Pulmonary artery endothelial cell (primary cell): ENCODE results near the gene SCT. TPM values are rescaled to one million over a fixed set of nuclear protein-coding genes. Genes with fewer than 3 reads are reported as not detected.
"Not testable (repeated sequence)": the region's sequence is repeated elsewhere in the genome, so short reads cannot be mapped to it uniquely, and the experiment has no call there.

Experiments
- DNase-seq: peaks from one replicate; pipeline ENCODE4 v3.0.0-alpha.2; 2011; ENCODE audit warnings: low read depth, low spot score
- total RNA-seq: library from RNA; depleted of rRNA; stranded (reverse); fragments of >200 nt; gene quantifications from 2 replicates; pipeline ENCODE4 v1.2.3, GENCODE V29; 2014

The SCT gene, protein sequence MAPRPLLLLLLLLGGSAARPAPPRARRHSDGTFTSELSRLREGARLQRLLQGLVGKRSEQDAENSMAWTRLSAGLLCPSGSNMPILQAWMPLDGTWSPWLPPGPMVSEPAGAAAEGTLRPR
- not detected in 2 replicates for total RNA-seq

DNA sequence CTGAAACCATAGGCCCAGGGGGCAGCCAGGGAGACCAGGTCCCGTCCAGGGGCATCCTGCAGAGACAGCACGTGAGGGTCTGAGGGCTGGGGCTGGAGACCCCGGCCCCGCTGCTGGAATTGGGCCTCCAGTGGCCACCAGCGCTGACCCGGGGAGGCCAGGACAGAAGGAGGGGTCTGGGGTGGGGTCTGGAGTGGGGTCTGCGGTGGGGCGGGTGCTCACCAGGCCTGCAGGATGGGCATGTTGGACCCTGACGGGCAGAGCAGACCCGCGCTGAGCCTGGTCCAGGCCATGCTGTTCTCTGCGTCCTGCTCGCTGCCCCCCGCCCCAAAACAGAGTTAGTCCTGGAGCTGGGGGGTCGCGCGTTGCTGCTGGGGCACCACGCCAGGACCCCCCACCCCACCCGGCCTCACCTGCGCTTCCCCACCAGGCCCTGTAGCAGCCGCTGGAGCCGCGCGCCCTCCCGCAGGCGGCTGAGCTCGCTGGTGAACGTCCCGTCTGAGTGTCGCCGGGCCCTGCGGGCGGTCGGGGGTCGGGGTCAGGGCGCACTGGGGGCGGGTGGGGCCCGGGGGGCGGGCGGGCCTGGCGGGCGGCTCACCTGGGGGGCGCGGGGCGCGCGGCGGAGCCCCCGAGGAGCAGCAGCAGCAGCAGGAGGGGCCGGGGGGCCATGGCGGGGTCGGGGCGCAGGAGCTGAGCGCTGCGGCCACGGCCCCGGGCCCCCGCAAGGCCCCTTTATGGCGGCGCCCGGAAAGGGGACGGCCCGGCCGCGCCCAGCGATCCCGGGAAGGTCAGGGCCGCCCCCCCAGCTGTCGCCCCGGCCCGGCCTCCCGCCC is at the start of gene SCT:
SCT (minus strand) TSS at position 707 of the 833 bp plus-strand sequence; CDS start at position 669, 38 bp downstream.
- no peak for DNase-seq

DNA sequence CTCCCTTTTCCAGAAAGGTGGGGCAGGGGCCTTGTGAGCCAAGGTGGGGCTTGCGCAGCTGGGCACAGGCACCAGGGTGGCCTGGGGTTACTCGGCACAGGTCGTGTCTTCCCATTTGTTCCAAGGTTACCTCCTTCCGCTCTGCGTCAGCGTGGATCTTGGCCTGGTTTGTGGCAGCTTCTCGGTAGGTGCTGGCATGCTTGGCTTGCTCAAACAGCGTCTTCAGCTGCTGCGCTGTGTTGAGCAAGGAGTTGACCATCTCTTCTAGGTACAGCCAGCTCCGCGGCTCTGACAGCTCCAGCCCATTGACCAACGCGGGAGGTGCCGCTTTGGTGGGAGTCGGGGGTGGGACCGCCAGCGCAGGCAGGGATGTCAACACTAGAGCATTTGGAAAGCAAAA is 47.4 kb upstream of the SCT start:
- DNase-seq, result no peak

DNA sequence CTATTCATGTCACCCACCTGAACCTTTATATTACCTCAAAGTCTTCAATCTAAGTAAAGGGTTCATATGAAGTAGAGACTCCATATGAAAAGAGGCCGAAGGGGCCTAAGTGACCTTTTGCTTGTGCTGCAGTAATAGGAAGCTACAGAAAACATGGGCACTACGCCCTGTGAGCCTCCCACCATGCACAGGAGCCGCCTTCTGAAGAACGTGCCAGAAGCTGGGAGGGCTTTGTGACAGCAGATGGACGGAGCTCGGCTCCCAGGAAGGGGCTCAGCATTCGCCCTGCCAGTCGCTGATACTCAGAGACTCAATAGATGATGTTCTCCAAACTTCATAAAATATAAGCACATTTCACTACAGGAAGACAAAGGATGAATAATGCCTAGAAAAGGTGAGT is 46.9 kb upstream of the SCT start:
- no peak for DNase-seq

DNA sequence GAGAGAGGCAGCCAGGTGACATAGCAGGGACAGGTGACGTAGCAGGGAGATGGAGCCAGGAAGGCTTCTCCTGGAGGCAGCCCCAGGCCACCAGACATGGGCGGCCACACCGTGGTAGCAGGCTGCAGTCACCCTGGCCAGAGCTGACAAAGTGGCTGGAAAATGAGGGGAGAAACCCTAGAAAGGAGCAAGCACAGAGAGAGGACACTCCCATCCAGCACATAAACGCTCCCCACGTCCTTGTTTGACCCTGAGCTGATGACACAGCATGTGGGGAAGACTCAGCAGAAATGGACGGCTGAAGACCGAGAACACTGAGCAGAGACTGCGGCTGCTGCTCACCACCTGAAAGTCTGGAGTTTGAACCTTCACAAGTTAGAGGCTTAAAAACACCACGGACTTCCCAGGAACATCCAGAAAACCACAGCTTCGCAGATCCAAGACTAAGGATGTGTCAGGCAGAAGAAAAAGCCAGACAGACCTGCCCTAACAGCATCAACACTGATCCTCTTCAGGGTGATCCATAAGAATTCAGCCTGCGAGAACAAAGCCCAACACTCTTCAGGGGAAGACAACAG is 38.8 kb upstream of the SCT start:
- DNase-seq, result no peak

DNA sequence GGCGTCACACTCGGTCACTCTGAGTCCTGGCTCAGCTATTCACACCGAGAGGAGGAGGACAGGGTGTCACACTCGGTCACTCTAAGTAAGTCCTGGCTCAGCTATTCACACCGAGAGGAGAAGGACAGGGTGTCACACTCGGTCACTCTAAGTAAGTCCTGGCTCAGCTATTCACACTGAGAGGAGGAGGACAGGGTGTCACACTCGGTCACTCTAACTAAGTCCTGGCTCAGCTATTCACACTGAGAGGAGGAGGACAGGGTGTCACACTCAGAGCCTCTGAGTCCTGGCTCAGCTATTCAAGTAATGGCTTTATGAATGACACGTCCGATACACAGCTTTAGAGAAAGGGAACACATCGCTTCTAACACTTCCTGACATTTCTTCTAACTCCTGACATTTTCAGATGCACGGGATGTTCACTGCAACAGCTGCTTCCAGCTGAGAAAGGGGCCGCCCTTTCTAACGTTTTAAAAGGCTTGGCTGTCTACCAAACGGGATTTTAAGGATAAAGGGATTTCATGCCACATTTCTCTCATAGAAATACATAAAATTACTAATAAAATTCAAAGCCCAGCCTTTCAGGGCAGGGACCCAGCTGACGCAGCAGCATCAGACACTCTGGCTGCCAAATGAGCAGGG is 38.2 kb upstream of the SCT start:
- no peak for DNase-seq

DNA sequence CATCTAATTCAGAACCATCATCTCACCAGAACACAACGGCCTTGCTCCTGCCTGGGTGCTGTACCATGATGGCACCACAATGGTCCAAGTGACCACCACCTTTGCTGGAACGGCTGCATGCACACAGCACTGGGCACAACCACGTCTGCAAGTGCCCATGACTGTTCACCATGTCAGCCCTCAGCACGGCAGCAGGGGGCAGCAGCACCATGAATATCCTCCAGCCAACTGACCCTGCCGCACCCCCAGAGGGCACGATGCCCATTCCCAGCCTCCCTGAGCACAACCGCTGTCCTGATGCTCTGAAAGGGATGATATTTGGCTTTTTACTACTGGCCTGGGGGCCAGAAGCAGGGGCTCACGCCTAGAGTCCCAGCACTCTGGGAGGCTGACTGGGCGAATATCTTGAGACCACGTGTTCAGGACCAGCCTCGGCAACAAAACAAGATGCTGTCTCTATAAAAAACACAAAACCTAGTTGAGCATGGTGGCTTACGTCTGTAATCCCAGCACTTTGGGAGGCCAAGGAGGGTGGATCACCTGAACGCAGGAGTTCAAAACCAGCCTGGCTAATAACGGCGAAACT is 35.8 kb upstream of the SCT start:
- DNase-seq, result peak; percentile 27

DNA sequence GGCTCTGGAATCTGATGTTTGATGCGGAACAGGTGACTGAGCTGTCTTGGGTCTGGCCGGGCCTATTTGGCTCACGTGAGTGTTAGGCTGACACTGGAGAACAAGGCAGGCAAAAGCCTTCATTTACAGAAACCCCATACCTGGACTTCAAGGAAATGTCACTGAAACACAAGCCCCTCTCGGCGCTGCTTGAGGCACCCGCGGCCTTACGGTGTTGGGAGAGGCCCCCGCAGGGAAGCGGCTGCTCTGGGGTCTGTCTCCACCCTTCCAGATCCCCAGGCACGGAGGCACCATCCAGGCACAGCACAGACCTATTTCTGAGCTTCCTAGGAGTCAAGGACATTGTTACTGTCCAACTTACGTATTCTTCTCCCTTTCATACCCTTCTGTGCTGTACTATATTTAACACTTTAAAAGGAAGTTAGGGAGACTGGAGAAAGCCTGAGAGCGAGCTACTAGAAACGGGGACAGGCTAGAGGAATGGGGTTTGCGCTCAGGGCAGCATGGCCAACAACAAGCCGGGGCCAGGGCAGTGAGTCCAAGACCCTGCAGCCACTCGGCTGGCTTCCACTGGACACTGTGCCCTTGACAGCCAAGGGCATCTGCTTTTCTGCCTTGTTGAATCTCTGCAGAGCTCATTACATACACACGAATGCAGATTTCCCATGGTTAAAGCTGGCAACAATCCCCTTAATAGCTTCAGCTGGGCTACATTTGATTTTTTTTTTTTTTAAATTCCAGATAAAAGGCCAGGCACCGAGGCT is 33.9 kb upstream of the SCT start:
- DNase-seq, result no peak

DNA sequence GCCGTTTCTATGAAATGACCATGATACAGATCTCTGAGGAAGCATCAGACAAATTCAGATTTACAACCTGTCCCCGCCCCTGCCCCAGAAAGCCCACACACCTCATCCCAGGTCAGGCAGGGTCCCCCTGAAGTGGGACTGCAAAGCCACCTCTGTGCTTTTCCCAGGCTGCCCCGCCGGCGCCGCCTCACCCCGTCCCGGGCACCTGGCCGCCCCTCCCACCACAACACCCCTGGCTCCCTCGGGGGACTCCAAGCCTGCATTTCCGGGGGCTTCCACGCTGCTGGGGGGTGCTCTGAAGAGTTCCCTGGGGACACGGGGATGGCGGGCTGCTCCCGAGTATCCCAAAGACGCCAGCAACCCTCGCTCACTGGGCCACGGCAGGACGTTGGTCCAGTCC is 33.3 kb upstream of the SCT start:
- no peak for DNase-seq

DNA sequence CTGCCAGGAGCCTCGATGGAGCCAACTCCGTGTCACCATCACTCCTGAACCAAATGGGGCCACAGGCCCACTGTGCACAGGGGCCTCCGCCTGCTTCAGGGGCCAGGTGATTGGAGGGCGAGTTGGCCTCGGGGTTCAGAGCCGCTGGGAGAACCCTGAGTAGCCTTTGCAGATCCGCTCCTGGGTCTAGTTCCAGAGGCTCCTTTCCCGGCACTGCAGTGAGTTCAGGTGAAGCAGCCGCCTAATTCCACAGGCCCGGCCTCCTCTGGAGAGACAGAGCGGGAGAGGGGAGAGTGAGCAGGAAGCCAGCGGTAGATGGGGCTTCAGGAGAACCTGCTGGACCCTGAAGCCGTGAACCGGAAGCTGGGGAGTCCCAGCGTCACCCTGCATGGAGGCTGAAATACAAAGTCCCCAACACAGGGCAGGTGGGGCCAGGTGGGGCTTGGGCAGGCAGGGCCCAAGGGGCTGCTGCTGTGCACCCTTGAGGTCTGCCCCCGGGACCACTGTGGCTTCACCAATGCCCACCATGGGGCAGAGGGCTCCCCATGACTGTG is 32.6 kb upstream of the SCT start:
- DNase-seq, result no peak

DNA sequence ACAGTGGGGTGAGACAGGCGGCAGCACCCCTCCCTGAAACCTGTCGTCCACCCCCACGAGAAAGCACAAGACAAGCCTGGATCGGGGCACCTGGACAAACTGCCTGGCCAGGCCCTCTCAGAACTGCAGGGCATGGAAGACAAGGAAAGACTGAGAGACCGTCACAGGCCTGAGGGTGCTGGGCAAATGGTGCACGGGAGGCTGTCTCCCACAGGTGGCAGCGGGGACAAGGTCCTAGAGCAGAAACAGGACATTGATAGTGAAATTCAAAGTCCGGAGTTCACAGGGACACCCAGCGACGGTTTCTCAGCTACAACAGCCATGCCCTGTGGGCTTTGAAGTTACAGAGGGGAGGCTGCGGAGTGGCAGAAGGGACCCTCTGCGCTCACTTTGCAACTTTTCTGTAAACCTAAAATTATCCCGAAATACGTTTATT is 30.7 kb upstream of the SCT start:
- no peak for DNase-seq

DNA sequence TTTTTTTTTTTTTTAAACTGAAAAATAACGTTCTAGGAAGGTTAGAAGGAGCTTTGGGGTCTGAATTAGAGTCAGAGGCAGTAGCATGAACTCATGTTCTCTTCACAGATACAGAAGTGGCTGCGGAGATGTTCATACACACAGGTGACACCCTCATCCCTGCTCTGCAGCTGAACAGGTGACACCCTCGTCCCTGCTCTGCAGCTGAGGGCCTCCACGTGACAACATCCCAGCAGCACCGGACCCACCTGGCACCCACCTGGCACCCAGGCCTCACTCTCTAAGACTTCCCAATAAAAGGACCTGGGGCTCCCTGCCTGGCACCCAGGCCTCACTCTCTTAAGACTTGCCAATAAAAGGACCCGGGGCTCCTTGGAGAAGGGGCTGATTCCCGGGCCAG is 29.9 kb upstream of the SCT start:
- DNase-seq, result no peak

DNA sequence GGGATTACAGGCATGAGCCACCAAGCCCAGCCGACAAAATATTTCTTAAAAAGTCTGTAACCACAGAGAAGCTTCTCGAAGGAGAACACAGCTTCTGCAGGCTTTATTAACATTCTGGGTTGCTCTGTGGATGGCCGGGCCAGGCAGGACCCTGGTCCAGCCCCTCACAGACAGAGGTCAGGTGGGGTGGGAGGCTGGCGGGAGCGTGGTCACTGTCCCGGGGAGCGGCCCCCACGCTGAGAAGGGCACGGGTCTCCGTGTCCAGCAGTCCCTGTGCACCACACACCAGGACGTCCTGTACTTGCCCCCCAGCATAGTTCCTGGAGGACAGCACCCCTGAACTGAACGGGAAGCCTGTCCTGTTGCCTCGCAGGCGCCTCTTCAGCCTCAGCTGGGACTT is 29.4 kb upstream of the SCT start:
- no peak for DNase-seq

DNA sequence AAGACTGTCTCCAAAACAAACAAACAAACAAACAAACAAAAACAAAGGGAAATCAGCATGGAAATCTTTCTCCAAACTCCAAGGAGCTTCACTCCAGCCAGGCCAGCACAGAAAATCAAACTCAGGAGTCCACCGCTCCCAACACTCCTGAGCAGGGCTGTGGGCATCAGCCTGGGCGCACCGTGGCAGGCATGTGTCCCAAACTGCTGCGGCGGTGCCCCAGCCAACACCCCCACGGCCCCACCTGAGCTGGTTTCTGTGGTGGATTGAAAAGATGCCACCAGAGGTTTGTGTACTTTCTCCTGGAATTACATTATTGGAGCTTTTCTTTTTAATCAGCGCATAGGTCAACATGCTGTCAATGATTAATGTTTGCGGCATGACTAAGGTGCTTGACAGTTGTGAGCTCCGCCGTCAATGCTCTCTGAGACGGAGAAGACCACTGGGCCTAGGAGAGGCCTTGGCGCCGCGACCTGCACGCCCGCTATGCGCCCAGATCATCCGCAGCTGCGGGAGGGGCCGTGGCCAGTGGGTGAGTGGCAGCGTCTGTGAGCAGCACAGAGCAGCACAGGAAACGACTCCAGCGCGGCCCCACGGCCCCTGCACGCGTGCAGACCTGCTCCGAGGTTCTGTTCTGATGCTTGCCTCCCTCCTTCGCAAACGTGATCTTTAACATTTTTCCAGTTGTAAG is 28.2 kb upstream of the SCT start:
- no peak for DNase-seq

DNA sequence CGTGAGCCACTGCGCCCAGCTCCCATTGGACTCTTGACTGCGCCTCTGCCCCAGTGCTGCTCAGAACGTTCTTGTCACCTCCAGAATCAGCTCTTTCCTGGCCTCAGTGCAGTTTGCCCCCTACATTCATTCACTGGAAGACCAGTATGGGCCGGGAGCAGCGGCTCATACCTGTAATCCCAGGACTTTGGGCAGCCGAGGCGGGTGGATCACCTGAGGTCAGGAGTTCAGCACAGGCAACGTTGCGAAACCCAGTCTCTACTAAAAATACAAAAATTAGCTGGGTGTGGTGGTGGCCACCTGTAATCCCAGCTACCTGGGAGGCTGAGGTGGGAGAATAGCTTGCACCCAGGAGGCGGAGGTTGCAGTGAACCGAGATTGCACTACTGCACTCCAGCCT is 27.5 kb upstream of the SCT start:
- DNase-seq, result not testable (repeated sequence)

DNA sequence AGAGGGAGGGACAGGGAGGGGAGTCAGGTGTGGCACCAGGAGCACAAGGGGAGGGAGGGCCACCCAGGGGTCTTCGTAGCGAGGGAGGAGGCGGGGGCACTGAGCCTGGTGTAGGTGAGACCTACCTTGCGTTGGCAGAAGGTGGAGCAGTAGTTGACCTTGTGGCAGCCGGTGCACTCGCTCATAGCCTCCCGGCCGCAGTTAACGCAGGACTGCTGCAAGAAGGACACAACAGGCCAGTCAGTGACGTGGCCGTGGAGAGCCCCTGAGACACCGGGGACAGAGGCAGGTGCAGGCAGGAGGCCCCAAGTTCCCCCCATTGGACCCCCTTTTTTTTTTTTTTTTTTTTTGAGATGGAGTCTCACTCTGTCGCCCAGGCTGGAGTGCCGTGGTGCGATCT is 26.9 kb upstream of the SCT start:
- DNase-seq, result no peak

DNA sequence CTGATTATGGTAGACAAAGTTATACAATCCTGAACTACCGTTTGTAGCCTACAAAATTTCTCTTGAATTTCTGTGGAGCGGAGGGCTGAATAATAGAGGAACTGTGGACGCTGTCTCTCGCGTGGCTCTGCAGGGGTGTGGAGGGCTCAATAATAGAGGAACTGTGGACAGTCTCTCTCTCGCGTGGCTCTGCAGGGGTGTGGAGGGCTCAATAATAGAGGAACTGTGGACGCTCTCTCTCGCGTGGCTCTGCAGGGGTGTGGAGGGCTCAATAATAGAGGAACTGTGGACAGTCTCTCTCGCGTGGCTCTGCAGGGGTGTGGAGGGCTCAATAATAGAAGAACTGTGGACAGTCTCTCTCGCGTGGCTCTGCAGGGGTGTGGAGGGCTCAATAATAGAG is 26.2 kb upstream of the SCT start:
- not testable (repeated sequence) for DNase-seq

DNA sequence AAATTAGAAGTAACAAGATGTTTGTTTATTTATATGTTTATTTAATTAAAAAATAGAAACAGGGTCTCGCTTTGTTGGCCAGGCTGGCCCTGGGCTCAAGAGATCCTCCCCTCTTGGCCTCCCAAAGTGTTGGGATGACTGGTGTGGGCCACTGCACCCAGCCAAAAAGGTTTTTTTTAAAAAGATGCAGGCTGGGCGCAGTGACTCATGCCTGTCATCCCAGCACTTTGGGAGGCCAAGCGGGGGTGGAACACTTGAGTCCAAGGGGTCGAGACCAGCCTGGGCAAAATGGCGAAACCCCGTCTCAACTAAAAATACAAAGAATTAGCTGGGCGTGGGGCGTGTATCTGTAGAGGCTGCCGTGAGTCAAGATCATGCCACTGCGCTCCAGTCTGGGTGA is 23.5 kb upstream of the SCT start:
- no peak for DNase-seq

DNA sequence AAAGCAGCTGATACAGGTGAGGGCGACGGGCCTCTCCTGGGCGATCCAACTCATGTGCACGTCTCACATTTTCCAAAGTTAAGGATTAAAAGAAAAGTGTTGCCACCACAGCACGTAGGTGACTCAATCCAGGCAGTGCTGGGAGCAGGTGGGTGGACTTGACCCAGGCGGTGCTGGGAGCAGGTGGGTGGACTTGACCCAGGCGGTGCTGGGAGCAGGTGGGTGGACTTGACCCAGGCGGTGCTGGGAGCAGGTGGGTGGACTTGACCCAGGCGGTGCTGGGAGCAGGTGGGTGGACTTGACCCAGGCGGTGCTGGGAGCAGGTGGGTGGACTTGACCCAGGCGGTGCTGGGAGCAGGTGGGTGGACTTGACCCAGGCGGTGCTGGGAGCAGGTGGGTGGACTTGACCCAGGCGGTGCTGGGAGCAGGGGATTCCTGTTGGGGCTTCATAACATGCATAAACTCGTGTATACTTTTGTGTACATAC is 20.7 kb upstream of the SCT start:
- not testable (repeated sequence) for DNase-seq

DNA sequence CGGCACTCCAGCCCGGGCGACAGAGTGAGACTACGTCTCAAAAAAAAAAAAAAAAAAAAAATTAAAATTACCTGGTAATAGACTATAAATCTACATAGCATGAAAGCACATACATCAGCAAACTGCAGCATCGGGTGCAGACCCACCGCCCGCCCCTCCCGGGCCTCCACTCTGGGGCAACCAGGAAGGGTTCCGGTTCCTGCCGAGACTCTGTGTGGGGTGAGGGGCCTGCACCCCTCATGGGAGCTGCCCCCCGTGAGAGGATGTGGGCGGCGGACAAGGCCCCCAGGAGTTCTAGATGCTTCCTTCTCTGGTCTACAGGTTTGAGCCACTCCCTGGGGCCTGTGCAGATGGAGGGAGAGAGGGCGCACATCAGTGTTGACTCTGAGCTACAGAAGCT is 19.2 kb upstream of the SCT start:
- no peak for DNase-seq

DNA sequence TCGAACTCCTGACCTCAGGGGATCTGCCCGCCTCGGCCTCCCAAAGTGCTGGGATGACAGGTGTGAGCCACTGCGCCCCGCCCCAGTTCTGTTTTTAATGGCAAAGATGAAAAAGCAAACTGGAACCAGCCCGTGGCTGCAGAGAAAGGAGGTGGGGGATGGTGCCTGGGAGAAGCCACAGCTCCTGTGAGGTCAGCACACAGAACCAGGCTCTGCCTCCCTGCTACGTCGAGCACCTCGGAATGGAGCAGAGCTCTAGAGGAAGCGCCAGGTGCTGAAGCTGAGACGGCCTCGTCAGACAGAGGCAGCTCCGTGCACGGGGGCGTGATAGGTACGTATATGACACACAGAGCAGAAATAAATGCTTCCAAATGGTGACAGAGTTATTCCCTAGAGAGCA is 18.6 kb upstream of the SCT start:
- no peak for DNase-seq
